GM18498 (cell line): ENCODE results near the gene RNF207.
A peak's percentile ranks its signal among the peaks of the same experiment; 100 is the strongest.

Source experiments
- ATAC-seq: cut with Tn5 transposase; IDR thresholded peaks from one replicate; pipeline ENCODE4 v1.9.1; 2021; ENCODE audit warnings: mild to moderate bottlenecking, moderate library complexity; ENCODE audit not compliant: unreplicated experiment

Gene RNF207

DNA sequence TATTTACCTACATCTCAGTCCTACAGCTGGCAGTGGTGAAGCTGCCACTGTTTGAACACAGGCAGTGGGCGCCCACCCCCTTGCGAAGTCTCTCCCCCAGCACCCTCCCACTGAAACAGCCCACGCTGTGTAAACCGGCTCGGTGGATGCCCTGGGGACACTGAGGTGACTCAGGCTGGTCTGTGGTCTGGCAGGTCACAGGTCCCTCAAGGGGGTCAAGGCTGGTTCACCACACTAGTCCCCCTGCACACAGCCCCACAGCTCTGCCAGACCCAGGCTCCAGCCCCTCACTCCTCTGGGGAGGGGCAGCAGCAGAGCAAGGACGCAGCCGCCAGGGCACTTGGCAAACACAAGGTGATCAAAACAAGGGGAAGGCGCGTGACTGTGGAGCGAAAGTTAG lies 33.4 kb upstream of the RNF207 start:
- no peak for ATAC-seq

DNA sequence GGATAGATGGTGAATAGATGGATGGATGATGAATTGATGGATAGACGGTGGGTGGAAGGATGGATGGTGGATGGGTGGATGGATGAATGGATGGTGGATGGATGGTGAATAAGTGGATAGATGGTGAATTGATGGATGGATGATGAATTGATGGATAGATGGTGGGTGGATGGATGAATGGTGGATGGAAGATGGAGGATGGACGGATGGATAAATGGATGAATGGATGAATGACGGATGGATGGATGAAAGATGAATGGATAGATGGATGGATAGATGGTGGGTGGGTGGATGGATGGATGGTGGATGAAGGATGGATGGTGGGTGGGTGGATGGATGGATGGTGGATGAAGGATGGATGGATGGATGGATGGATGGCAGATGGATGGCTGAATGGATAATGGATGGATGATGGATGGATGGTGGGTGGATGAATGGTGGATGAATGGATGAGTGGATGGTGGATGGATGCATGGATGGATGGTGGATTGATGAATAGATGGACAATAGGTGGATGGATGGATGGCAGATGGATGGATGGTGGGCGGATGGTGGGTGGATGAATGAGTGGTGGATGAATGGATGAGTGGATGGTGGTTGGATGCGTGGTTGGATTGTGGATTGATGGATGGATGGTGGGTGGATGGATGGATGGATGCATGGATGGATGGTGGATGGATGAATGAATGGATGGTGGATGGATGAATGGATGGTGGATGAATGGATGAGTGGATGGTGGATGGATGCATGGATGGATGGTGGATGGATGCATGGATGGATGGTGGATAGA lies 31.1 kb upstream of the RNF207 start:
- ATAC-seq = no peak

DNA sequence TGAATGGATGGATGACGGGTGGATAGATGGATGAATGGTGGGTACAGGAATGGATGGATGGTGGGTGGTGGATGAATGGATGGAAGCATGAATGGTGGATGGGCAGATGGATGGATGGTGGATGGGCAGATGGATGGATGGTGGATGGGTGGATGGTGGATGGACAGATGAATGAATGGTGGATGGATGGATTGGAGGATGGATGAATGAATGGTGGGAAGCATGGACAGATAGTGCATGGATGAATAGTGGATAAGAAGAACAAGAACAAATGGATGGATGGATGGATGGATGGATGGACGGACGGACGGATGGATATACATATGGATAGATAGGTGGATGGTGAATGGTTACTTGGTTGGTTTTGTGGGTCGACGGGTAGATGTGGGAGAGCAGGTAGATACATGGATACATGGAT lies 30.5 kb upstream of the RNF207 start:
- ATAC-seq = no peak

DNA sequence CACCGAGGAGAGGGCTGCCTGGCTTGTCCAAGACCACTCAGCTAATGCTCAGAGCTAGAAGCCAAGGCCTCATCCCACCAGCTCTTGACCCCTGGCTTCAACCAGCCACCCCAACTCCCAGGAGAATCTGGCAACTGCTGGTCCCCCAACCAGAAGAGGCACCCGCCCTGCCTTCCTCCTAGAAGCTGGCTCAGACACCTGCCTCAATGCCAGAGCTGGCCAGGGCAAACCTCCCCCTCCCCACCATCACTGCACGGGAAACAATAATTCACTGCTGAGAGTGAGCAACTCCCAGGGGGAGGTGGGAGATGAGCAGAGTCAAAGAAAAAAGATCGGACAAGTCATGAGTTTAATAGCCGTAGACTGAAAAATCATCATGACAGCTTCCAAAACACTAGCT lies 29.1 kb upstream of the RNF207 start:
- ATAC-seq = no peak

DNA sequence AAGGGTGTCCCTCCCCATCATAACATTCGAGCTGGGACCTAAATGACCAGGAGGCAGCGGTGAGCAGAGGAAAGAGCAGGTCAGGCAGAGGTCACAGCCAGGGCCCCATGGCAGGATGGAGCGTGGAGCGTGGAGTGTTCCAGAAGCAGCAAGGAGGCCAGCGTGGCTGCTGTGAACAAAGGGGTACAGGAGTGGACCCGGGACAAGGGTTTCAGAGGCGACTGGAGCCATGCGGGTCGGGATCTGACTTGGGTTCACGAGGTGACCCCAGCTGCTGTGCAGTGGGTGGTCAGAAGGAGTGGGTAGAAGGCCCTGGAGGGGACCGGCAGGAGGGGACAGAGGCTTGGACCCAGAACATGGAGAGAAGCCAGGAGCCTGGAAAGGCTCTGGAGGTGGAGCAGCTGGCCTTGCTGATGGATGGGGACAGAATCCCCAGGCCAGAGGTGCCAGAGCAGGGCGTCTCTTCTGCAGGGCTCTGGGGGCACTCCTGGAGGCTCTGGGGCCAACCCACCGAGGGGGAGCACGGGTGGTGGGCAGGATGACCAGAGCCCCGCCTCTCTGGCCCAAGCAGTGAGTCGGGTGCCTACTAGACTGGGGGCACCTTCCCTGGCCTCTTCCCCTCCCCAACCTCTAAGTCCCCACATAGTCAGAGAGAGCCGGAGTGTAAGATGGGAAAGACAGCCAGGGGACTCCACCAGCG lies 28.1 kb upstream of the RNF207 start:
- ATAC-seq = no peak

DNA sequence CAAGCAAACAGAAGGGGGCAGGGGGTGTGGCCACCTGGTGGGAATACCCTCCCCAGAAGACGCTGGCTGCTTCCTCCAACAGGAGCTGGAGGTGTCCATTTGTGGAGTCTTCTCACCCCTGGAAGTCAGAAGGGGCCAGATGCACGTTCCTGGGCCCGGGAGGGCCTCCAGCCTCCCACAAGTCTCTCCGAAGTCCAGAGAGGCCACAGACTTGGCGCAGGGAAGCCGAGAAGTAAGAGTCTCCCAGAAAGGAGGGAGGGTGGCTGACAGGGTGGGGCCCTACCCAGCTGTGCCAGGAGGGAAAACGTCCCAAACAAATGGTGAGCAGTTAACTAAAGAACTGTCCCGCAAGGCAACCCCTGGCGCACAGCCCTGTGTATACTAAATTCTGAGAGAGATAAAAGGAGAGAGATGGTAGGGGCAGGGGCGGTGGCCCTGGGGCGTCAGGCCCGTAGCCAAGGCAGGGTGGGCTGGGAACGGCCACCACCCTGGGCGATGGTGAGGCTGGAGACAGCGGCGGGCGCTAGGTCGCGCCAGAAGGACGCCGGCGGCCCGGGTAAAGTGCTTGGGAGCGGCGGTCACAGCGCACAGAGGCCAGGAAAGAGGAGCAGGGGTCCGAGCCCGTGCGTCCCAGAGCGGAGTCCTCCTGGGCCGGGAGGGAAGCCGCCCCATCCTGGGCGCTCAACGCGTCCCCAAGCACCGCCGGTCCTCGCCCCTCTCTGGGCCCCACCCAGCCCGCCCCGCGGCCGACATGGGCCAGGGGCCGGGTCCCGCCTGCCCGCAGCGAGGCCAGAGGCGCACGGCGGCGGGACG lies 27.0 kb upstream of the RNF207 start:
- no peak for ATAC-seq

DNA sequence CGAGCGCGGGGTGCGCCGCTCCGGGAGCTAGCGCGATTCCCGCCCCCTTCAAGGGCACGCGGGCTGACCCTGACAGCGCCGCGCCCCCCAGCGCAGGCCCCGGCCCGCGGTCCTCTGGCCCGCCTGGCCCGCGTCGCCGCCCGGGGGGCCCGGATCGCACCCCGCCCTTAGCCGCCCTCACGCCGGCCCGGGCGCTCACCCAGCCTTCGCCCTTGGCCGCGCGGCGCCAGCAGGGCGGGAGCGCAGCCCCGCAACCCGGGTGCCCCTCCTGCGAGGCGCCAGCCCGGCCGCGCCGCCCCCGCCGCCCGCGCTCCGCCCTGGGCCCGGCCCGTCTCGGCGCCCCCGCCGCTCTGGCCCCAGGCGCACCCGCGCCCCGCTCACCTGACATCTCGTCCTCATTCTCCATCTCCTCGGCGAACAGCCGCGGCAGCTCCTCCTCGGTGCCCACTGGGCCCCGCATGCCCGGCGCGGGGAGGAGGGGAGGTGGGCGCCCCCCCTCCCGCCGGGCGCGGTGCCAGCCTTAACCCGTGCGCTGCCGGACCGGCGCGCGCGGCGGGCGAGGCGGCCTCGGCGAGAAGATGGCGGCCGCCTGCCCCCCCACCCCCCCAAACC lies 26.2 kb upstream of the RNF207 start:
- no peak for ATAC-seq

DNA sequence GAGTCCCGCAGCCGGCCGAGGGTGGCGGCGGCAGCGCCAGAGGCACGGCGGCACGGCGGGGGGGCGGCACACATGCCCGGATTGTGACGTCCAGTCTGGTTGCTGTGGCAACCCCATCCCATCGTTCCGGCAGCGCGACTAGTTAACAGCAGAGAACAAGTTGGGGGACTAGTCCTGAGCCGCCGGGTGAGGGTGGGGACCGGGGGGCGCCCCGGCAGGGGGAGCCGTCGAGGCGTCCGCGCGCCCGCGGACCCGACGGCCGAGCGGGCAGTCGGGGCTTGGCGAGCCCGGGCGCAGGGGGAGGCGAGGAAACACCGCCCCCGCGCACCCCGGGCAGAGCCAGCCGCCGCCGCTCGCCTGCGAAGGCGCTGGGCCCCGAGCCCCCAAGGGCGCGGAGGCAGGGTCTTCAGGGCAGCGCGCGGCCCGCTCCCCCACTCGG lies 25.6 kb upstream of the RNF207 start, which contains the start of gene CHD5:
Gene CHD5, minus strand, starts transcription at position 54 of the 439 bp plus-strand sequence. CDS start 298 bp downstream, outside the sequence.
- ATAC-seq = no peak

DNA sequence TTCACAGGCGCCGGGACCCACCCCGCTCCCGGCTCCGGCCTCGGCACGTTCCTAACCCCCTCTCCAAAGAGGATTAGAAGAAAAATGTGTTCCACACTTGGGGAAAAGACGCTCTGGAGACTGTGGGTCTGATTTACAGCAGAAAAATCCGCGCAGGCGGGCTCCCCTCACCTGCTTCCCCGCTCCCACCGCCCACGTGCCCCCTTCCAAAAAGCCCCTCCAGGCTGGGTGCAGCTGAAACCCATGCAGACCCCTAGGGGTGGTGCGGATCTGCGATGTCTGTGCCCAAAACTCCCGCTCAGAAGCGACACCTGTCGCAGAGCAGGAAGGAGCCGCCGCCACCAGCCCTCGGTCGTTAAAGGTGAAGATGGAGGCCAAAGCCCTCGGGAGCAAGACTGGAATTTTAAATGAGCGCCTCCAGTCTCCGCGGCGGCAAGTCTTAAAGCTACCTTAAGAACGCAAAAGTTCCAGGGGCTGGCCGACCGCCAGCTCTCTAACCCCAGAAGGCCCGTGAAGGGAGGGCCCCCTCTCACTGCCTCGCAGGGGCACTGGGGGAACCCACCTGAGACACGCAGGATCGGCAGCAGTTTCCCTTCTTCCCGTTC lies 25.1 kb upstream of the RNF207 start:
- no peak for ATAC-seq

DNA sequence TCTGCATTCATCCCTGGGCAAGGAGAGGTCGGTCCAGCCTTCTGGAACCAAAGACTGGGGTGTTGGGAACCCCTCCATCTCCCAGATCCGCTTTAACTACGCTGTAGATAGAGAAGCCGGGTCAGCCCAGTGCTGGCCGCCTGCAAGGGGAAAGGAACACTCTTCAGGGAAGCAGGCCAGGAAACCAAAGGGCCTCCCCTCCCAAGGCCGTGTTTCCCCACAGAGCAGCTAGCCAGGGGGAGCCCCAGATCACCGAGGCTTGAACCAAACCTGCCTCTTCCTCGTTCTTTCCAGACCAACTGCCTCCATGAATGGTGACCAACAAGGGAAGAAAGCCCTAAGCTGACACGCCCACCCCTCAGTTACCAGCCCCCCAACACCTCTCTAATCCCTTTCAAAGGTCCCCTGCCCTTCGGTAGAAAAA lies 24.6 kb upstream of the RNF207 start:
- ATAC-seq = no peak

DNA sequence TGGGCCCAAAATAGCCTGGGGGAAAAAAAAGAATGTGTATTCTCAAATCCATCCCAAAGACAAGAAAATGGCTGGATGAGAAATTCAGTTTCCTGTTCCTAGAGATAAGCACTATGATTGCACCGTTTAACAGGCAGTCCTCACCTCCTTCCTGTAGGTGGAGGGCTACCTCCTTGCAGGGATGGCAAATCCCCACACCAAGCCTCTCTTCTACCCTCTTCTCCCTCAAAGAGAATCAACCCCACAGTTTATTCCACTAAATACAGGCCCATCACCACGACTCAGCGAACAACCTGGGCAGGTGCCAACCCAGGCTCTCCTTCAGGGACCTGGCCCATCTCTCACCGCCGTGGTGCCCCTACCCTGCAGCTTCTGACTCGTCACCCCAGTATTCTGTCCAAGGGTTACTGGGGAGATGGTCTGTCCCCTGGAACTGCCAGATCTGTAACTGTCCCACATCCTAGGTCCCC lies 22.4 kb upstream of the RNF207 start:
- ATAC-seq = no peak

DNA sequence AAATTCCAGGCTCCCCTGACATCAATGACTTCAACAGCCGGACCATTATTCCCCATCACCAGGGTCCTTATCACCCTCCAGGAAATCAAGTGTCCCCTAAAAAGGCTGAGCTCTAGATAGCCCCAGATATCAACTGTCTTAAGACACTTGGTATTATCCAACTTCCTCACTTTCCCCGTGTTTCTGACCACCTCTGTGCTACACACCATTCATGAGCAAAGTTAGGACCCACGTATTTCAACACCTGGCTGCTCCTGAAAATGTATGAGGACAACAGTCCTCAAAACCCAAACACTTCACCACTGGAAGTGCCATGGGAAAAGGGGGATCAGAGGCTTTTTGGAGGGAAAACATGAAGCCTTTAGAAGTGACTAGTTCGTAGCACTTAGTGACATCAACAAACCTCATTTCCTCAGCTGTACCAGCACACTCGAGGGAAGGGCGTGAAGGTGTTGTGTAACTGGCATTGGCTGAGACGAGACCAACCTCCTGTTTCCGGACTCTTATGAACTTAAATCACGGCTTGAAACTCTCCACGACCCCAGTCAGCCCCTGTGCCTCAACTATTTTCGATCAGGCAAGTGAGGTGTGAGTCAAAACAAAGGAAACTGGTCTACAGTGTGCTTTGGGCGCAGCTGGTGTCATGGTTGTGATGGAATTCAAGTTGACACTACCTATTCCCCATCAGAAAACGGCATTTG lies 21.7 kb upstream of the RNF207 start:
- no peak for ATAC-seq

DNA sequence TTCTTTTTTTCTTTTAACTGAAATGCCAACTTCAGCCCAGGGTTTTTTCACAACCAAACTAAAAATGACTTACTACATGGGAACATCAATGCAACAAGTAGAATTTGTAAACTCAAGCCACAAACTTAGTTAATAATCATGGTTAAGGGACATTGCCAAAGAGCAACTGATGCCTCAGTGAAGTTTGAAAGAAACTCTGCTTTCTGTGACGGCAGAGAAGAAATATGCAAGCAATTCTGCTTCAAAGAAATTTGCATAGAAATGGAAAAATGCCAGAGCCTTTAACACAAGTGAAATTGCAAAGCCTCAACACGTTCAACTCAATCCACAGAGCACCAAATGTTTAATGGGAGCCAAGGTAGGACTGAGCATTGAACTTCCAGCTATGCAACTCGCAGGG lies 20.8 kb upstream of the RNF207 start:
- ATAC-seq = no peak

DNA sequence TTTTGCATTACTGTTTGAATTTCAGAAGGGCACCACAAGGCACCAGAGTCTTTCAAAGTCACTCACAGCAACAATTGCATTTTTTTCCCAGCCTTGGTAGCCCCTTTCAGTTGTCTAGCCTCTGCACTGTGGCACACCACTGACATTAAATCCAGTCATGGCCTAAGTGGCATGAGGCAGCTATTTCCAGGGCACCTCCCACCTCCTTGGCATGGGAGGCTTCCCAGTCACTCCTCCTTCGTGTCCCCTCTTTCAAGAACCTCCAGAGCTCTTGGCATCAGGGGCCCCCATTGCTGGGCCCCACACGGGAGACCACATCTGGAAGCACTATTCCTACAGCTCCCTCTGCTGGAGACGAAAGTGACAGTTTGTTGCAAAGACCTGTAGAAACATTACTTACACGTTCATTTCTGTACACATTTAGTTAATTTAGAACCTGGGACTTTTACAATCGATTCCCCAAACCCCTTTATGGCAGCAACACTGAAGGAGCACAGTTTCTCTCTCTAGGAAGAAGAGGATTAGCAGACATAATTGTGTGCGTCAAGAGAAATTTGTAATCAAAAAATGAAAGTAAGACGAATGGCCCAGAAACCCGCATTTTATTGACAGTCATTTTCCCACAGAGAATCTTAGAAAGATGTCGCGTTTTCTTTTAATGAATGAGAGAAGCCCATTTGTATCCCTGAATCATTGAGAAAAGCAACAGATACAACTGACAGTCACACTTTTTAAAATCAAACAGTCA lies 20.1 kb upstream of the RNF207 start:
- ATAC-seq = no peak

DNA sequence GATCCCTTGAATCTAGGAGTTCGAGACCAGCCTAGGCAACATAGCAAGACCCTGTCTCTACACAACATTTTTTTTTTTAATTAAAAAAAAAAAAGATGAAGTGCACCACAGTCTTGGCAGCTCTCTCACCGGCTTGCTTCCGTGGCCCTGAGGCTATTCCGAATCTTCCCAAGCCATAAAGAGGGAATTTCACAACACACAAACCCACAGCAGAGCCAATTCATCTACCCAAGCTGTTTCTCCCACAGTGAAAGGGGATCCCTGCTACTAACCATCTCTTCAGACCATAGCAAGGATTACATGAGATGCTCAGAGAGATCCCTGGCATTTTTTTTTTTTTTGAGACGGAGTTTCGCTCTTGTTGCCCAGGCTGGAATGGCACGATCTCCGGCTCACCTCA lies 17.5 kb upstream of the RNF207 start:
- no peak for ATAC-seq

DNA sequence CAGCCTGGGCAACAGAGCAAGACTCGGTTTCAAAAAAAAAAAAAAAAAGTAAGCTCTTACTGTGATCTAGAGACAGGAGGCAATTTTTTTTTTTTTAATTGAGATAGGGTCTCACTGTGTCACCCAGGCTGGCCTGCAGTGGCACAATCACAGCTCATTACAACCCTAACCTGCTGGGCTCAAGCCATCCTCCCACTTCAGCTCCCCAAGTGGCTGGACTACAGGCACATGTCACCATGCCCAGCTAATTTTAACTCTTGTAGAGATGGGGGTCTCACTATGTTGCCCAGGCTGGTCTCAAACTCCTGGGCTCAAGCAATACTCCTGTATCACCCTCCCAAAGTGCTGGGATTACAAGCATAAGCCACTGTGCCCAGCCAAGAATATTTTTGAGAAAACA lies 14.0 kb upstream of the RNF207 start:
- no peak for ATAC-seq

DNA sequence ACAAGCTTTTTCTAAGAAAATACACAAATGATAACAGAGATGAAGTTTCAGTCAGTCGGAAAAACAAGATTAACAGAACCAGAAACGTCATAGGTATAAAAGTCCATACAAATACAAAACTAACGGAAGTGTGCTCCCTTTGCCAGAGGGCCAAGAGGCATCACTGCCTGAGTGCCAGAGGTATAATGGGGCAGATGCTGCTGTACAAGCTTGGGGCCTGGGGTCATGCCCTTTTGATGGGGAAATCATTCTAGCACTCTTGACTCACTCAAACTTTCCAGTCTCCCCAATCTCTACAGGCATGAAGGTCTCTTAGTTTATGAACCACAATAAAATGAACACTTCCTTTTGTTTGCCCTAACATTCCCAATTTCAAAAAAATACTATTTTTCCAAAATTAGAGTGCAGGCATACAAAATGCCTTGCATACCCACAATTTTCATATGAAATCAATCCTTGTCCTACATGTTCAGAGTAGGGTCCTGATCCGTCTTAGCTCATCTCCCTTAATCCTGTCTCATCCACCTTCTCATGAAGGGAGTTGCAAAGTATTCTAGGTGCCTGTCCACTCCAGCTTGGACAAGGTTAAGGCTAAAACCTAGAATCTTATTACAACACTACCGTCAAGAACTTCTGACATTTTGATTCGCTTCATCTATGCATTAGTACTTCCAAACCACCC lies 8.0 kb upstream of the RNF207 start:
- no peak for ATAC-seq

DNA sequence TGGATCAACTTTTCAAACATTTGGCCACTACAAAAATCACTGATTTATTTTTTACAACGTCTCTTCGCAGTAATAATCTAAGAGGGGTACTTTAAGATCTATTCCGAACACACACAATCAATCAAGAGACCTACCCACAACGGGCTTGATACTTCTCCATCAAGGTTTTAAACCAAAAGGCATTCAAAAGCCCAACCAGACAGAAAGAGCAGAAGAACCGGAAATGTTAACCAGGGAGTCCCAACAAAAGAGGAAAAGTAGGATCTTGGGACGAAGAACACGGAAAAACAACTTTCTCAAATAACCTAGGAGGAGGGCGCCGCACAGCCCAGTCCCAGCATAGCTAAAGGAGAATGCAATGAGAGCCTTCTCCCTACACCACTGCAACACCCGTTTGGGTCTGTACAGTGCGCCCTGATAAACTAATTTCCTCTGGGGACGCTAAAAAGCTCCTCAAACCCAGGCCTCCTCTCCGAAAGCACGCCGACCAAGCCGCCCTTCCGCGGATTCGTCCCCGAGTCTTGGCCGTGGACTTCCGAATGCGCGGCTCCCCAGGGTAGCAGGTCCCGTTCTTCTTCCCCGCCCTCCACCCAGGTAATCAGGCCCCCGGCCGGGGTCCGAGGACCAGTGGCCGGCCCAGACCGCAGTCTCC lies 7.1 kb upstream of the RNF207 start:
- ATAC-seq = peak; percentile 31
